ENCODE measurements around the gene RAD51B. TPM values are rescaled to one million over a fixed set of nuclear protein-coding genes. Genes with fewer than 3 reads are reported as not detected.
"Not testable (repeated sequence)": the region's sequence is repeated elsewhere in the genome, so short reads cannot be mapped to it uniquely, and the experiment has no call there.

Gene RAD51B
- total RNA-seq, 1 experiment from 2014 or later, result 20.0 TPM

GRCh38 chr14:67817750-67818438, 1.7 kb upstream of the RAD51B start:
- H3K36me3 ChIP-seq (ENCODE audit: control insufficient read depth in 1 of 2, insufficient read depth in 2 of 2, low read length in 2 of 2), result peaks cover 0 to 5% of the 10 kb centered on the region in 2 experiments; a peak in 2 of 4 replicates
- H2AFZ ChIP-seq (ENCODE audit: low read depth, low read length, poor library complexity, severe bottlenecking), result no peak overlapping the region
- intact Hi-C loops (cut with micrococcal nuclease), result no loop called here
- CTCF ChIA-PET, result interaction anchor here (0.6 kb wide), 1 partner anchor 996 kb away, joined by 3 read pairs; no protein-coding TSS in a partner anchor
- H3K4me3 ChIP-seq (replicated peaks in 1 of 2; ENCODE audit: low read depth in 1 of 2, low read length in 2 of 2), result no peak overlapping the region
- H3K27ac ChIP-seq (ENCODE audit: low read depth, low read length), result no peak overlapping the region
- peaks cover 13% of the 10 kb centered on the region; the same call in 1 of the 2 replicates for H3K79me2 ChIP-seq (ENCODE audit: insufficient read depth, low read length)
- no peaks in the 10 kb centered on the region for H3K9me3 ChIP-seq (ENCODE audit: control insufficient read depth in 1 of 2, insufficient read depth in 1 of 2, low read depth in 1 of 2, low read length in 2 of 2)
- peaks cover 6 to 25% of the 10 kb centered on the region in 2 experiments; a peak in 3 of 4 replicates for H3K4me1 ChIP-seq (ENCODE audit: control insufficient read depth in 1 of 2, insufficient read depth in 2 of 2, low read length in 2 of 2)
- H3K27me3 ChIP-seq (ENCODE audit: insufficient read depth, low read length), result no peaks in the 10 kb centered on the region
- H3K4me2 ChIP-seq (ENCODE audit: low read length), result no peak overlapping the region
- RAD21 ChIA-PET (ENCODE audit: low non-redundant PET in 1 of 2, low total read pairs in 2 of 2, uncharacterized antibody in 2 of 2, unreplicated experiment in 2 of 2), result no interaction called here
- no peaks in the 10 kb centered on the region for H3K9me2 ChIP-seq (ENCODE audit: insufficient read depth)
- H3K9ac ChIP-seq (ENCODE audit: low read length), result no peak overlapping the region
- TF ChIP-seq EGR1 (IDR thresholded peaks at IDR 0.05; ENCODE audit: low read depth) (no peak), CEBPB (IDR thresholded peaks at IDR 0.05; ENCODE audit: low read depth) (no peak), CTCF (IDR thresholded peaks at IDR 0.05 in 2 of 3, conservative IDR thresholded peaks at IDR 0.05 in 1 of 3; ENCODE audit: borderline replicate concordance in 1 of 3, insufficient read depth in 1 of 3, low read depth in 2 of 3, low read length in 2 of 3) (no peak)
- TF ChIP-seq, protein P1, sequence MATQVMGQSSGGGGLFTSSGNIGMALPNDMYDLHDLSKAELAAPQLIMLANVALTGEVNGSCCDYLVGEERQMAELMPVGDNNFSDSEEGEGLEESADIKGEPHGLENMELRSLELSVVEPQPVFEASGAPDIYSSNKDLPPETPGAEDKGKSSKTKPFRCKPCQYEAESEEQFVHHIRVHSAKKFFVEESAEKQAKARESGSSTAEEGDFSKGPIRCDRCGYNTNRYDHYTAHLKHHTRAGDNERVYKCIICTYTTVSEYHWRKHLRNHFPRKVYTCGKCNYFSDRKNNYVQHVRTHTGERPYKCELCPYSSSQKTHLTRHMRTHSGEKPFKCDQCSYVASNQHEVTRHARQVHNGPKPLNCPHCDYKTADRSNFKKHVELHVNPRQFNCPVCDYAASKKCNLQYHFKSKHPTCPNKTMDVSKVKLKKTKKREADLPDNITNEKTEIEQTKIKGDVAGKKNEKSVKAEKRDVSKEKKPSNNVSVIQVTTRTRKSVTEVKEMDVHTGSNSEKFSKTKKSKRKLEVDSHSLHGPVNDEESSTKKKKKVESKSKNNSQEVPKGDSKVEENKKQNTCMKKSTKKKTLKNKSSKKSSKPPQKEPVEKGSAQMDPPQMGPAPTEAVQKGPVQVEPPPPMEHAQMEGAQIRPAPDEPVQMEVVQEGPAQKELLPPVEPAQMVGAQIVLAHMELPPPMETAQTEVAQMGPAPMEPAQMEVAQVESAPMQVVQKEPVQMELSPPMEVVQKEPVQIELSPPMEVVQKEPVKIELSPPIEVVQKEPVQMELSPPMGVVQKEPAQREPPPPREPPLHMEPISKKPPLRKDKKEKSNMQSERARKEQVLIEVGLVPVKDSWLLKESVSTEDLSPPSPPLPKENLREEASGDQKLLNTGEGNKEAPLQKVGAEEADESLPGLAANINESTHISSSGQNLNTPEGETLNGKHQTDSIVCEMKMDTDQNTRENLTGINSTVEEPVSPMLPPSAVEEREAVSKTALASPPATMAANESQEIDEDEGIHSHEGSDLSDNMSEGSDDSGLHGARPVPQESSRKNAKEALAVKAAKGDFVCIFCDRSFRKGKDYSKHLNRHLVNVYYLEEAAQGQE (IDR thresholded peaks at IDR 0.05; ENCODE audit: low read depth), result no peak
- DNase-seq (ENCODE audit: low read depth, low spot score), result no peak
- POLR2A ChIA-PET, result no interaction called here
- ATAC-seq, result no peak
- H4K20me1 ChIP-seq (ENCODE audit: insufficient read depth), result no peaks in the 10 kb centered on the region
- no TSS peak for BruUV-seq (replicated peaks)

DNA sequence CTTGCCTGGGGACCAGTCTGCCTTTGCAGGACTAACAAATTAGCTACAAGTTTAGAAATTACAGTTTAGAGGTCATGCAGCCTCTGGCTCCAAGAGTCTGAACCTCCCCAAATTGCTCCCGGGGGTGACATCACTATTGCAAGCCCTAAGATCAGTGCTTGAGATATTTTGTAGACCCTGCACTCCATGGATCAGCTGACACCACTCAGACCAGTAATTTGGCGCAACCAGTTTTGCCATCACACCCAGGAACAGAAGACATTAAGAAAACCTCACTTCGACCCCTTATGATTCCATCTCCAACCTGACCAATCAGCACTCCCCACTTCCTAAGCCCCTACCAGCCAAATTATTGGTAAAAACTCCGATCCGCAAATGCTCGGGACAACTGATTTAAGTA, 1.1 kb upstream of the RAD51B start:
- ATAC-seq; H3K4me3 ChIP-seq (replicated peaks in 1 of 2; ENCODE audit: low read depth in 1 of 2, low read length in 2 of 2); H3K27ac ChIP-seq (ENCODE audit: low read depth, low read length); H3K27me3 ChIP-seq (ENCODE audit: insufficient read depth, low read length); BruUV-seq (replicated peaks); H2AFZ ChIP-seq (ENCODE audit: low read depth, low read length, poor library complexity, severe bottlenecking); intact Hi-C loops (cut with micrococcal nuclease); DNase-seq (ENCODE audit: low read depth, low spot score); POLR2A ChIA-PET; RAD21 ChIA-PET (ENCODE audit: low non-redundant PET in 1 of 2, low total read pairs in 2 of 2, uncharacterized antibody in 2 of 2, unreplicated experiment in 2 of 2); H3K9me3 ChIP-seq (ENCODE audit: control insufficient read depth in 1 of 2, insufficient read depth in 1 of 2, low read depth in 1 of 2, low read length in 2 of 2); H3K36me3 ChIP-seq (ENCODE audit: control insufficient read depth in 1 of 2, insufficient read depth in 2 of 2, low read length in 2 of 2); H4K20me1 ChIP-seq (ENCODE audit: insufficient read depth); H3K9me2 ChIP-seq (ENCODE audit: insufficient read depth); H3K9ac ChIP-seq (ENCODE audit: low read length); H3K4me2 ChIP-seq (ENCODE audit: low read length): not testable (repeated sequence)
- peaks cover 13% of the 10 kb centered on the region; the same call in 1 of the 2 replicates for H3K79me2 ChIP-seq (ENCODE audit: insufficient read depth, low read length)
- CTCF ChIA-PET, result interaction anchor here (0.6 kb wide), 1 partner anchor 996 kb away, joined by 3 read pairs; no protein-coding TSS in a partner anchor
- H3K4me1 ChIP-seq (ENCODE audit: control insufficient read depth in 1 of 2, insufficient read depth in 2 of 2, low read length in 2 of 2), result peaks cover 6 to 25% of the 10 kb centered on the region in 2 experiments; a peak in 3 of 4 replicates

Measured in HCT116 (cell line).